ENCODE results near the gene DNM1L.

- TF ChIP-seq CEBPB (IDR thresholded peaks at IDR 0.05; ENCODE audit: low read depth, low read length) (no peak), CTCF (conservative IDR thresholded peaks at IDR 0.05; ENCODE audit: low read depth, low read length) (no peak), NFE2L2 (IDR thresholded peaks at IDR 0.05; ENCODE audit: low read depth, low read length) (no peak), POLR2A (IDR thresholded peaks at IDR 0.05; ENCODE audit: low read depth, low read length) (no peak), USF2 (IDR thresholded peaks at IDR 0.05; ENCODE audit: low read depth, low read length) (no peak), RCOR1 (IDR thresholded peaks at IDR 0.05; ENCODE audit: insufficient replicate concordance, low read length) (no peak), RAD21 (IDR thresholded peaks at IDR 0.05; ENCODE audit: low read length) (no peak), BHLHE40 (IDR thresholded peaks at IDR 0.05; ENCODE audit: low read depth, low read length) (no peak), MXI1 (IDR thresholded peaks at IDR 0.05; ENCODE audit: borderline replicate concordance, low read depth, low read length) (no peak)
Observed at GRCh38 chr12:32757157-32757556, 78.1 kb downstream of the DNM1L start.
